Activated CD4-positive, alpha-beta T cell treated with anti-CD3 and anti-CD28 coated beads, Interleukin-2, amount 50 U/mL, for 1 hour (primary cell): Measurements from ENCODE around the gene MIER3.

Experiments
- DNase-seq: peaks from one replicate; pipeline ENCODE4 v3.0.0-alpha.2; 2020

Gene MIER3

DNA sequence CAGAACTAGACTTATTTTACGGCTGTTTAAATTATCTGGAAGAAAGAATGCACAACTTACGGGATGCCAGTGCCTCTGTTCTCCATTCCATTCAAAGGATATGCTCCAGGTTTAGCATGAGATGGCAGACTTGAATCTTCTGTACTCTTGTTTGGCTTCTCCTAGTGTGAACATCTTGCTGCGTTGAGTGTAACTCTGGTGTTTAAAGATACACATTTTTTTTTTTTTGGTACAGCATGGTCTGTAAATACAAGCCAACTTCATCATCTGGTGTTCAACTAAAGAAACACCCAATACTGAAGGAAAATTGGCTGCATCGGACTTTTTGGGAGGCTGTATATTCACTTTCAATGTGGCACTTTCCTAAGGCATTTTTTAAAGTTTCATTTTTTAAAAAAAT is 7.4 kb upstream of the MIER3 start:
- DNase-seq = no peak

- DNase-seq = no peak
These were observed 6.7 kb upstream of the MIER3 start for GRCh38 chr5:56958595-56958994.

GRCh38 chr5:56954262-56954661 is 2.3 kb upstream of the MIER3 start:
- no peak for DNase-seq

- peak; percentile 9 for DNase-seq
These were observed 587 bp downstream of the MIER3 start for GRCh38 chr5:56951126-56951945.

GRCh38 chr5:56950626-56951125 is 1.2 kb downstream of the MIER3 start:
- peak; percentile 53 for DNase-seq

GRCh38 chr5:56947052-56947451 is 4.9 kb downstream of the MIER3 start:
- no peak for DNase-seq

DNA sequence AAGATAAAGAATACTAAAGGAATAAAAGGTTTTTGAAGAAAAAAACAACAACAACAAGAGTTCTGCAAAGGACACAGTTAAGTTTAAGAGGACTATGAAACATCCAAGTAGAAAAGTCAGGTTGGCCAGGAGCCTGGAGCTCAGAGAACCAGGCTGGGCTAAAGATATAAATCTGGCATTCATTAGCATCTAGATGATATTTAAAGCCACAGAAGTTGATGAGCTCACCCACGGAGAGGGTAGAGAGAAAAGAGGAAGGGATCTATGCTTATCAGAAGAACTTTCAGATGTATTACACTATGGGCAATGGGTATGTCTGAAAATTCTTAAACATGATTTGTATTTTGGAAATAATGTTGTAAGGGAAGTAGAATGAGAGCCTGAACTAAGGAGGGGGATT is 9.9 kb downstream of the MIER3 start:
- no peak for DNase-seq

- DNase-seq = no peak
These were observed 13.1 kb downstream of the MIER3 start for GRCh38 chr5:56938858-56939257.

- DNase-seq = no peak
These were observed 17.6 kb downstream of the MIER3 start for GRCh38 chr5:56934325-56934724.

- no peak for DNase-seq
These were observed 29.0 kb downstream of the MIER3 start for GRCh38 chr5:56922922-56923321.

GRCh38 chr5:56919942-56920662 is 31.8 kb downstream of the MIER3 start:
- no peak for DNase-seq

DNA sequence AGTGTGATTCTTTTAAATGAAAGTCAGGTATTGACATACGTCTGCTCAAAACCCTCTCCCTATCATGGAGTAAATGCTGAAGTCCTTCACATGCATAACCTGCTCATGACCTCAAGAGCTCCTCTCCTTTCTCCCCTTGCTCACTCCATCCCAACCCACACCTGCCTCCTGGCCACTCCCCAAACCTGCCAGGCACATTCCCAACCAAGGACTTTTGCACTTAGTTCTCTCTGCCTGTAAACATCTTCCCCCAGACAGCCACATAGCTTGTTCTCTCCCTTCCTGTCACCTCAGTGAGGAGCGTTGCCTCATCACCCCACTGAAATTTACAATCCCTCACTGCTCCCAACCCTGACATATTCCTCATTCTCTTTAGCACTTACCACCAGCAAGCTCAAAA is 33.9 kb downstream of the MIER3 start:
- DNase-seq = no peak

- DNase-seq = no peak
These were observed 34.4 kb downstream of the MIER3 start for GRCh38 chr5:56917534-56917933.

DNA sequence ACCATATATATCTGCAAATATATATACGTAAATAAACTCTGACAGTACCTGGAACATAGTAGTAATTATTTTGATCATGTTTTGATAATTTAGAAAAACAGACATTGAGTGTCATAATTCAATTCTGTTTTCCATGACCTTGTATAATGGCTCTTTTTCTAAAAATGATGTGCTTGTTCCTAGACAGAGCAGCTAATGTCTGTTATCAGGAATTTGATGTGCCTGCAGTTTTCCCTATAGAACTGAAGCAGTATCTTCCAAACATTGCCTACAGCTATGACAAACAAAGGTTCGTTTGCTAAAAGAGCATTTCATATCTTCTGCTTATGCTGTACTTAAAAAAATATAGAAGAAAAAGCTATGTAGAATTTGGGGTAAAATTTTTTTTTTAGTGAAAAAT is 37.2 kb downstream of the MIER3 start:
- no peak for DNase-seq

- no peak for DNase-seq
These were observed 38.2 kb downstream of the MIER3 start for GRCh38 chr5:56913766-56914165.

DNA sequence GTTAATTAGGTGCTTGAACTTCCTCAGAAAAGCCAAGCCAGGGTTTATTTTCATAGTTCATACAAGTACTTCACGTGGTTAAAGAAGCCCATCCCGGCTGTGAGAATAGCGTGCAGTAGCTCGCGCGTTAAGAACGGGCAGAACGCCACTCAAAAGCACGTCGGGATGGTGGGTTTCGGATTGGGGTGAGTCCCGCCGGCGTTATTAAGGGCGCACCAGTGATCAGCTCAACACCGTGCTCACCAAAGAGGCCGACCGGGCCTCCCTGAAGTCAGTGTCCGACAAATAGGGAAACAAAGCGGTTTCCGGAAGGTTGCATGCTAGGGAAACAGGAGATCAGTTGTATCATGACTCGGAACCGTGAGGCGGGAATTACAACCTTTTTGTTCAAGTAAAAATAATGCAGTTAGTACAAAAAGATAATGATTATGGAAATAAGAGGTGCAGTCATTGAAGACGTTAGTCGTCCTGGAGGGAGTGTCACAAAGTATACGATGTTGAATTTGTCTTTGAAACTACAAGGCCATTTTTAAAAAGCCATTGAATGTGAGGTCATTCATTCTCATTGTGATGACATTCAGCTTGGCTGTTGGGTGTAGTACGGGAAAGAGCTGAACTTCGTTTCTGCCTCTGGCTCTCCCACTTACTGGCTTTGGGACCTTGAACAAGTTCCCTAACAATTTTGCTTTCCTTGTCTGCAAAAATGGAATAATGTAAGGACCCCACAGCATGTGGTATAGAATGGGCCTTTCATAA is 41.5 kb downstream of the MIER3 start:
- DNase-seq = peak; percentile 20

- peak; percentile 75 for DNase-seq
These were observed 42.4 kb downstream of the MIER3 start, which contains the start of gene SETD9 for GRCh38 chr5:56909294-56910209. TSS of gene SETD9 (plus strand) at chr5:56909596. CDS start at chr5:56909646, 50 bp downstream.

- DNase-seq = no peak
These were observed 43.0 kb downstream of the MIER3 start for GRCh38 chr5:56908942-56909293.

GRCh38 chr5:56900858-56901578 is 50.9 kb downstream of the MIER3 start:
- peak; percentile 11 for DNase-seq

DNA sequence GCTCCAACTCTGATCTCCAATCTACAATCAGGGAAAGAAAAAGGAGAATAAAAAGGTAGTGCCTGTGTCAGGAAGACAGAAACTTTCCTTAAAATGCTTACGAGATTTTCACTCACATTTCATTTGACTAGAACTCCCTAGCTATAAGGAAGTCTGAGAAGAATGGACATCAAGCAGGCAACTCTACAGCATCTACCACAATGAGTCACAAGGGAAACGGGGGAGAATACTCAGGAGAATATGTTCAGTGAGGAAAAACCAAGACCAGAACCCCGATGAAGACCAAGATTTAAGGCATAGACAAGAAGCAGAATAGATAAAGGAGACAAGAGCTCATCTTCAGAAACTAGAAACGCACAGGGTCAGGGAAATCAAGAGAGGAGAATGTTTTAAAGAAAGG is 51.5 kb downstream of the MIER3 start:
- DNase-seq = no peak

GRCh38 chr5:56898213-56898612 is 53.7 kb downstream of the MIER3 start:
- no peak for DNase-seq

GRCh38 chr5:56896763-56897162 is 55.2 kb downstream of the MIER3 start:
- no peak for DNase-seq
